ENCODE data around the gene TOMM40. TPM values are rescaled to one million over a fixed set of nuclear protein-coding genes. Genes with fewer than 3 reads are reported as not detected.

The TOMM40 gene
- total RNA-seq (10 to 100 TPM; 17.6 to 76.8 TPM), polyA plus RNA-seq (10 to 100 TPM; 55.0 to 69.4 TPM)
- long read RNA-seq, donor 1, transcript TOMM40-202 (10 exons, 1,709 nt) = major isoform, 12 of 17 reads
- long read RNA-seq, donor 1, partial matches to known transcripts = 0 of 17 reads
- long read RNA-seq, donor 1, other reads (novel, unspliced or antisense) = 0 of 17 reads
- long read RNA-seq, donor 2, transcript TOMM40-203 (9 exons, 1,725 nt) = major isoform, 7 of 13 reads
- long read RNA-seq, donor 2, partial matches to known transcripts = 0 of 13 reads
- long read RNA-seq, donor 2, other reads (novel, unspliced or antisense) = 0 of 13 reads
- long read RNA-seq, donor 3, partial matches to known transcripts = 0 of 5 reads
- long read RNA-seq, donor 3, other reads (novel, unspliced or antisense) = 0 of 5 reads
- long read RNA-seq, donor 4, transcript TOMM40-202 (10 exons, 1,709 nt) = major isoform, 5 of 7 reads
- long read RNA-seq, donor 4, partial matches to known transcripts = 0 of 7 reads
- long read RNA-seq, donor 4, other reads (novel, unspliced or antisense) = 0 of 7 reads
- long read RNA-seq, donor 5, transcript TOMM40-201 (10 exons, 1,707 nt) = minor isoform, 5 of 35 reads
- long read RNA-seq, donor 5, transcript TOMM40-202 (10 exons, 1,709 nt) = major isoform, 11 of 35 reads
- long read RNA-seq, donor 5, partial matches to known transcripts = 15 of 35 reads
- long read RNA-seq, donor 5, other reads (novel, unspliced or antisense) = 0 of 35 reads

DNA sequence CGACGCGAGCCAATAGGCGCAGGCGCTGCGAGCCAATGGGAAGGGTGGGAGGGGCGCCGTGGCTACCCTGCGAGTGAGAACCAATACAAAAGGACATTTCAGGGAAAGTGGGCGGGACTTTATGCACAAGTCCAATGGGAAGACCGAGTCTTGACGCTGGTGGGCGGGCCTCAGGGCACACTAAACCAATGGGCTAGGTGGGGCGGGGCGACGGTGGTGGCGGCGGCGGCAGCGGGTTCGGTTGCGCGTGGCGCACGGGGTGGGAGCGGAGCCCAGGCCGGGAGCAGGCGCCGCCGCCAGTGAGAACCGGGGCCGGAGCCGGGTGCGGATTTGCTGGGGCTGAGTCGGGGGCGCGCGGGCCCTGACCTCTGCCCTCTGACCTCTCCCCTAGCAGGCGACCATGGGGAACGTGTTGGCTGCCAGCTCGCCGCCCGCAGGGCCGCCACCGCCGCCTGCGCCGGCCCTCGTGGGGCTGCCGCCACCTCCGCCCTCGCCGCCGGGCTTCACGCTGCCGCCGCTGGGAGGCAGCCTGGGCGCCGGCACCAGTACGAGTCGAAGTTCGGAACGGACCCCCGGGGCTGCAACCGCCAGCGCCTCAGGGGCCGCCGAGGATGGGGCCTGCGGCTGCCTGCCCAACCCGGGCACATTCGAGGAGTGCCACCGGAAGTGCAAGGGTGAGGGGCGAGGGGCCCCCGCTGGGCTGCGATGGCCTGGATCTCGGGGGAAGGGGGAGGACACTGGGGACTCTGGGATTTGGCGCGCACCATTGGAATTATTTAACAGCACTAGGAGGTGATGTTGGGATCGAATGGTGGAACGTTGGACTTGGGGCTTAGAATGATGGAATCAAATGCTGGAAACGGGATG lies at the start of gene TOMM40:
Gene TOMM40, plus strand, starts transcription at position 239 of the 867 bp plus-strand sequence. Its CDS starts 162 bp downstream, at position 401.
- no peak for ATAC-seq (ENCODE audit: insufficient read depth, low FRiP score)
- 0 to 1% methylated on average over 68 to 81 of the region's 81 CpGs for WGBS, 2 donors
- TF ChIP-seq, protein P1, sequence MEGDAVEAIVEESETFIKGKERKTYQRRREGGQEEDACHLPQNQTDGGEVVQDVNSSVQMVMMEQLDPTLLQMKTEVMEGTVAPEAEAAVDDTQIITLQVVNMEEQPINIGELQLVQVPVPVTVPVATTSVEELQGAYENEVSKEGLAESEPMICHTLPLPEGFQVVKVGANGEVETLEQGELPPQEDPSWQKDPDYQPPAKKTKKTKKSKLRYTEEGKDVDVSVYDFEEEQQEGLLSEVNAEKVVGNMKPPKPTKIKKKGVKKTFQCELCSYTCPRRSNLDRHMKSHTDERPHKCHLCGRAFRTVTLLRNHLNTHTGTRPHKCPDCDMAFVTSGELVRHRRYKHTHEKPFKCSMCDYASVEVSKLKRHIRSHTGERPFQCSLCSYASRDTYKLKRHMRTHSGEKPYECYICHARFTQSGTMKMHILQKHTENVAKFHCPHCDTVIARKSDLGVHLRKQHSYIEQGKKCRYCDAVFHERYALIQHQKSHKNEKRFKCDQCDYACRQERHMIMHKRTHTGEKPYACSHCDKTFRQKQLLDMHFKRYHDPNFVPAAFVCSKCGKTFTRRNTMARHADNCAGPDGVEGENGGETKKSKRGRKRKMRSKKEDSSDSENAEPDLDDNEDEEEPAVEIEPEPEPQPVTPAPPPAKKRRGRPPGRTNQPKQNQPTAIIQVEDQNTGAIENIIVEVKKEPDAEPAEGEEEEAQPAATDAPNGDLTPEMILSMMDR (IDR thresholded peaks at IDR 0.05; ENCODE audit: control extremely low read depth, extremely low read depth) = no peak
- no peaks in the 10 kb centered on the region for H3K27me3 ChIP-seq (ENCODE audit: control insufficient read depth in 3 of 3, insufficient read depth in 3 of 3, low read length in 2 of 3)
- peak within 1 kb of the TSS; percentile 56 to 78 for H3K9ac ChIP-seq (ENCODE audit: insufficient read depth in 1 of 2, low read length in 2 of 2)
- H3K27ac ChIP-seq (ENCODE audit: low read depth in 1 of 2, low read length in 1 of 2) = peak within 1 kb of the TSS; percentile 93 to 96
- H3K4me3 ChIP-seq = peak within 1 kb of the TSS; percentile 82
- peaks cover 14 to 36% (median 17%) of the 10 kb centered on the region in 4 donors for H3K36me3 ChIP-seq (ENCODE audit: control insufficient read depth in 4 of 4, insufficient read depth in 4 of 4, low read length in 4 of 4)
- H3K4me1 ChIP-seq (ENCODE audit: control insufficient read depth in 5 of 5, insufficient read depth in 5 of 5, low read length in 5 of 5) = peaks cover 4 to 19% (median 7%) of the 10 kb centered on the region in 5 donors
- H3K9me3 ChIP-seq (ENCODE audit: control insufficient read depth in 4 of 4, insufficient read depth in 3 of 4, low read length in 3 of 4) = no peaks in the 10 kb centered on the region
- peak in 2 of 3 donors; percentile 30 to 37 for DNase-seq

DNA sequence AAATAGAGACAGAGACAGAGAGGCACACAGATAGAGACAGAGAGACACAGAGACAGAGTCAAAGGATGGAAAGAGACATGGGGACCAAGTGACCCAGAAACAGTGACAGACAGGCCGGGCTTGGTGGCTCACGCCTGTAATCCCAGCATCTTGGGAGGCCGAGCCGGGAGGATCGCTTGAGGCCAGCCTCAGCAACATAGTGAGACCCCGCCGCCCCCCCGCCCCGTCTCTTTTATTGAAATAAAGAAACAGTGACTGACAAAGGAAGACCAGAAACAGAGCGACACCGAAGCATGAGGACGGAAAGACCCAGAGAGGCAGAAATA lies 45.8 kb upstream of the TOMM40 start:
- ATAC-seq (ENCODE audit: insufficient read depth, low FRiP score) = no peak
- no peak overlapping the region for H3K4me3 ChIP-seq
- 7 to 8% methylated on average over 12 of the region's 12 CpGs for WGBS, 2 donors

GRCh38 chr19:44845612-44846454 lies 45.2 kb upstream of the TOMM40 start, which contains the start of gene NECTIN2:
Gene NECTIN2, plus strand, starts transcription at chr19:44846297. Its CDS starts 229 bp downstream, at chr19:44846526.
- Histone ChIP-seq H3K27ac (ENCODE audit: low read depth in 1 of 2, low read length in 1 of 2) (peak within 1 kb of the TSS; percentile 95 to 96), H3K27me3 (ENCODE audit: control insufficient read depth in 3 of 3, insufficient read depth in 3 of 3, low read length in 2 of 3) (no peaks in the 10 kb centered on the region), H3K36me3 (ENCODE audit: control insufficient read depth in 4 of 4, insufficient read depth in 4 of 4, low read length in 4 of 4) (no peaks in the 10 kb centered on the region), H3K9ac (ENCODE audit: insufficient read depth in 1 of 2, low read length in 2 of 2) (peak within 1 kb of the TSS; percentile 93 to 98), H3K4me1 (ENCODE audit: control insufficient read depth in 5 of 5, insufficient read depth in 5 of 5, low read length in 5 of 5) (peaks cover 3 to 28% (median 10%) of the 10 kb centered on the region in 5 donors), H3K9me3 (ENCODE audit: control insufficient read depth in 4 of 4, insufficient read depth in 3 of 4, low read length in 3 of 4) (no peaks in the 10 kb centered on the region), H3K4me3 (peak within 1 kb of the TSS; percentile 84)
- TF ChIP-seq, protein P1 (IDR thresholded peaks at IDR 0.05; ENCODE audit: control extremely low read depth, extremely low read depth) = peak; percentile 36
- WGBS, 2 donors = 0 to 1% methylated on average over 49 to 67 of the region's 67 CpGs
- DNase-seq (peak; percentile 99 to 100 (median 99)), ATAC-seq (ENCODE audit: insufficient read depth, low FRiP score) (peak; percentile 83)

More for the DNA sequence above, 45.8 kb upstream of the TOMM40 start:
- Histone ChIP-seq H3K36me3 (ENCODE audit: control insufficient read depth in 4 of 4, insufficient read depth in 4 of 4, low read length in 4 of 4) (no peaks in the 10 kb centered on the region), H3K27me3 (ENCODE audit: control insufficient read depth in 3 of 3, insufficient read depth in 3 of 3, low read length in 2 of 3) (no peaks in the 10 kb centered on the region), H3K27ac (ENCODE audit: low read depth in 1 of 2, low read length in 1 of 2) (peak overlapping the region; percentile 79 to 90), H3K4me1 (ENCODE audit: control insufficient read depth in 5 of 5, insufficient read depth in 5 of 5, low read length in 5 of 5) (peaks cover 0 to 28% (median 6%) of the 10 kb centered on the region in 5 donors), H3K9me3 (ENCODE audit: control insufficient read depth in 4 of 4, insufficient read depth in 3 of 4, low read length in 3 of 4) (no peaks in the 10 kb centered on the region), H3K9ac (ENCODE audit: insufficient read depth in 1 of 2, low read length in 2 of 2) (peak overlapping the region in 1 of 2 donors; percentile 75)
- TF ChIP-seq, protein P1 (IDR thresholded peaks at IDR 0.05; ENCODE audit: control extremely low read depth, extremely low read depth) = no peak
- DNase-seq = no peak

All from lung (tissue), 16 donors.